Measurements from ENCODE around the gene HAUS5. TPM values are rescaled to one million over a fixed set of nuclear protein-coding genes. Genes with fewer than 3 reads are reported as not detected.

The HAUS5 gene
- total RNA-seq, 4 donors from 2014 or later = 2.5 to 4.8 (median 3.4) TPM

DNA sequence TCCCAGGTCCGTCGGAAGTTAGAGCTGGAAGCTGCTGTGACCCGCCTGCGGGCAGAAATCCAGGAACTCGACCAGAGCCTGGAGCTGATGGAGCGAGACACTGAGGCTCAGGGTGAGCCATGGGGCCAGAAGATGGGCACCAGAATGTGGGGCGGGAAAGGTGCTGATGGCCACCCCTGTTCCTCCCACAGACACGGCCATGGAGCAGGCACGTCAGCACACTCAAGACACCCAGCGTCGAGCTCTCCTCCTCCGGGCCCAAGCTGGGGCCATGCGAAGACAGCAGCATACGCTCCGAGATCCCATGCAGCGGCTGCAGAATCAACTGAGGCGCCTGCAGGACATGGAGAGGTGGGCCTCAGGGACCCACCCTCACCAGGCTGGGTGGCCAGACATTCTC, 2.5 kb downstream of the HAUS5 start:
- in situ Hi-C loops (cut with MboI; ENCODE audit: low sequenced_read_pairs in 4 of 4) = no loop called here

DNA sequence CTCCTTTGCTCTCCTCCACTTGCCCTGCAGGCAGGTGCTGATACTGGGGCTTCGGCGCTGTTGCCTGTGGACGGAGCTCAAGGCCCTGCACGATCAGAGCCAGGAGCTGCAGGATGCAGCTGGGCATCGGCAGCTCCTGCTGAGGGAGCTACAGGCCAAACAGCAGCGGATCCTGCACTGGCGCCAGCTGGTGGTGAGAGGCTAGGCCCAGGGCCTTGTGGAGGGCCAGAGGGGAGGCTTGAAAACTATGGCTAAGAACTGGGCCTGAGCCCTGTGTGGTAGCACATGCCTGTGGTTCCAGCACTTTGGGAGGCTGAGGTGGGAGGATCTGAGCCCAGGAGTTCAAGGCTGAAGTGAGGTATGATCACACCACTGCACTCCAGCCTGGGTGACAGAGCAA, 6.3 kb downstream of the HAUS5 start:
- ATAC-seq (no peak), DNase-seq (no peak)
- no peaks in the 10 kb centered on the region for H3K4me1 ChIP-seq
- H3K36me3 ChIP-seq = no peaks in the 10 kb centered on the region
- no peak overlapping the region for H3K27ac ChIP-seq
- no peaks in the 10 kb centered on the region for H3K27me3 ChIP-seq
- no peaks in the 10 kb centered on the region for H3K9me3 ChIP-seq
- TF ChIP-seq, protein P1, sequence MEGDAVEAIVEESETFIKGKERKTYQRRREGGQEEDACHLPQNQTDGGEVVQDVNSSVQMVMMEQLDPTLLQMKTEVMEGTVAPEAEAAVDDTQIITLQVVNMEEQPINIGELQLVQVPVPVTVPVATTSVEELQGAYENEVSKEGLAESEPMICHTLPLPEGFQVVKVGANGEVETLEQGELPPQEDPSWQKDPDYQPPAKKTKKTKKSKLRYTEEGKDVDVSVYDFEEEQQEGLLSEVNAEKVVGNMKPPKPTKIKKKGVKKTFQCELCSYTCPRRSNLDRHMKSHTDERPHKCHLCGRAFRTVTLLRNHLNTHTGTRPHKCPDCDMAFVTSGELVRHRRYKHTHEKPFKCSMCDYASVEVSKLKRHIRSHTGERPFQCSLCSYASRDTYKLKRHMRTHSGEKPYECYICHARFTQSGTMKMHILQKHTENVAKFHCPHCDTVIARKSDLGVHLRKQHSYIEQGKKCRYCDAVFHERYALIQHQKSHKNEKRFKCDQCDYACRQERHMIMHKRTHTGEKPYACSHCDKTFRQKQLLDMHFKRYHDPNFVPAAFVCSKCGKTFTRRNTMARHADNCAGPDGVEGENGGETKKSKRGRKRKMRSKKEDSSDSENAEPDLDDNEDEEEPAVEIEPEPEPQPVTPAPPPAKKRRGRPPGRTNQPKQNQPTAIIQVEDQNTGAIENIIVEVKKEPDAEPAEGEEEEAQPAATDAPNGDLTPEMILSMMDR (IDR thresholded peaks at IDR 0.05 in 4 of 5, conservative IDR thresholded peaks at IDR 0.05 in 1 of 5) = no peak
- TF ChIP-seq POLR2A (IDR thresholded peaks at IDR 0.05) = no peak
- intact Hi-C loops (cut with DNase I; ENCODE audit: low total_unique reads) (no loop called here), in situ Hi-C loops (cut with MboI; ENCODE audit: low sequenced_read_pairs in 4 of 4) (no loop called here)
- H3K4me3 ChIP-seq = no peak overlapping the region

More for the DNA sequence above, 2.5 kb downstream of the HAUS5 start:
- no peaks in the 10 kb centered on the region for H3K9me3 ChIP-seq
- ATAC-seq (no peak), DNase-seq (no peak)
- H3K27ac ChIP-seq = no peak overlapping the region
- intact Hi-C loops (cut with DNase I; ENCODE audit: low total_unique reads) = no loop called here
- no peaks in the 10 kb centered on the region for H3K36me3 ChIP-seq
- no peak for TF ChIP-seq POLR2A (IDR thresholded peaks at IDR 0.05)
- TF ChIP-seq, protein P1 (IDR thresholded peaks at IDR 0.05 in 4 of 5, conservative IDR thresholded peaks at IDR 0.05 in 1 of 5) = no peak
- H3K4me1 ChIP-seq = peaks cover 5 to 15% of the 10 kb centered on the region in 2 donors
- H3K27me3 ChIP-seq = no peaks in the 10 kb centered on the region
- H3K4me3 ChIP-seq = no peak overlapping the region

DNA sequence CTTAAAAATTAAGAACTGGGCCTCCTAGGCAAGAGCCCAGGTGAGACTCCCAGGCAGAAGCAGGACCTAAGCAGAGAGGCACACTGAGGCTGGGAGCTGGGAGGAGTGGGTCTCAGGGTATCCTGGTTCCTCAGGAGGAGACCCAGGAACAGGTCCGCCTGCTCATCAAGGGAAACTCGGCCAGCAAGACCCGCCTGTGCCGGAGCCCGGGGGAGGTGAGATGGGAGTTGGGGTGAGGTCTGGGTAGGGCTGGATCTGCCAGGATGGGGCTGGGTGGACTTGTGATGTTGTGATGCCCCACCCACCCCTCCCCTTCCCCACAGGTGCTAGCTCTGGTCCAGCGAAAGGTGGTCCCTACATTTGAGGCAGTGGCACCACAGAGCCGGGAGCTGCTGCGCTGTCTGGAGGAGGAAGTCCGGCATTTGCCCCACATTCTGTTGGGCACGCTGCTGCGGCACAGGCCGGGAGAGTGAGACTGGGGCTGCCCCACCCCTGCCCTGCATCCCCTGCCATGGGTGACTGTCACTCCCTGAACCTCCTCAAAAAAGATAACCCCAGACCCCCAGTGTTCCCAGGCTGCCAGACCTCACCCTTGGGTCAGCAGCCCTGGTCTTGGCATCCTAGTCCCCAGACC, 6.9 kb downstream of the HAUS5 start:
- ATAC-seq = no peak
- in situ Hi-C loops (cut with MboI; ENCODE audit: low sequenced_read_pairs in 4 of 4) = no loop called here
- TF ChIP-seq, protein P1 (IDR thresholded peaks at IDR 0.05 in 4 of 5, conservative IDR thresholded peaks at IDR 0.05 in 1 of 5) = no peak
- TF ChIP-seq POLR2A (IDR thresholded peaks at IDR 0.05) = no peak
- H3K4me1 ChIP-seq = no peaks in the 10 kb centered on the region
- no peak overlapping the region for H3K27ac ChIP-seq
- no peaks in the 10 kb centered on the region for H3K36me3 ChIP-seq
- DNase-seq = no peak
- intact Hi-C loops (cut with DNase I; ENCODE audit: low total_unique reads) = no loop called here
- no peak overlapping the region for H3K4me3 ChIP-seq
- no peaks in the 10 kb centered on the region for H3K27me3 ChIP-seq
- H3K9me3 ChIP-seq = no peaks in the 10 kb centered on the region

DNA sequence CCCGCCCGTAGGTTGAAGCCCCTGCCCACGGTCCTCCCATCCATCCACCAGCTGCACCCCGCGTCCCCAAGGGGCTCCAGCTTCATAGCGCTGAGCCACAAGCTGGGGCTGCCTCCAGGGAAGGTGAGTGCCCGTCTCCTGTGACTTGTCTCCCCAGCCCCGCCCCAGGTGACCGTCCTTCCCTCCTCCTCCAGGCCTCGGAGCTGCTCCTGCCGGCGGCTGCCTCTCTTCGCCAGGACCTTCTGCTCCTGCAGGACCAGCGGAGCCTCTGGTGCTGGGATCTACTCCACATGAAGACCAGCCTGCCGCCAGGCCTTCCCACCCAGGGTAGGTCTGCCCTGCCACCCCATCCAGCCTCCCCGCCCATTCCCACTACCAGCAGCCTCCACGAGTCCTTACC, 7.5 kb downstream of the HAUS5 start:
- H3K36me3 ChIP-seq = no peaks in the 10 kb centered on the region
- intact Hi-C loops (cut with DNase I; ENCODE audit: low total_unique reads) = loop anchor here (10.0 kb wide), 1 partner anchor 315 kb away; the partner anchor contains the start of gene LRFN3
- no peak for ATAC-seq

More for the DNA sequence above, 7.5 kb downstream of the HAUS5 start:
- no peak for DNase-seq
- no peak for TF ChIP-seq POLR2A (IDR thresholded peaks at IDR 0.05)
- TF ChIP-seq, protein P1 (IDR thresholded peaks at IDR 0.05 in 4 of 5, conservative IDR thresholded peaks at IDR 0.05 in 1 of 5) = no peak
- H3K4me3 ChIP-seq = no peak overlapping the region
- no peaks in the 10 kb centered on the region for H3K4me1 ChIP-seq
- H3K27ac ChIP-seq = no peak overlapping the region
- H3K9me3 ChIP-seq = no peaks in the 10 kb centered on the region
- no peaks in the 10 kb centered on the region for H3K27me3 ChIP-seq
- in situ Hi-C loops (cut with MboI; ENCODE audit: low sequenced_read_pairs in 4 of 4) = no loop called here

Measured in gastrocnemius medialis (tissue), 4 donors.